H1 (cell line): ENCODE measurements around the gene KBTBD13. TPM values are rescaled to one million over a fixed set of nuclear protein-coding genes. Genes with fewer than 3 reads are reported as not detected.

Source experiments
- CTCF ChIA-PET: fragments of 300-600 bp; sonication (Branson Sonifier 250); formaldehyde crosslinking; loops from one replicate; lab custom pipeline; 2021; ENCODE audit not compliant: partially characterized antibody; lab: Charles Lee
- POLR2A ChIA-PET: fragments of 300-600 bp; sonication (Branson Sonifier 250); formaldehyde crosslinking; loops from one replicate; lab custom pipeline; 2021; ENCODE audit warnings: inconsistent platforms; ENCODE audit not compliant: partially characterized antibody; lab: Charles Lee
- DNase-seq, 2 experiments: peaks; one replicate each; pipeline versions ENCODE4 v3.0.0 to v3.0.0-alpha.2; 2010 to 2022; ENCODE audit warnings: low spot score in 2 of 2, low read depth in 1 of 2, mixed read lengths in 1 of 2
- FAIRE-seq: peaks from 2 replicates; lab custom pipeline; 2011; peaks lifted over from hg19 to GRCh38; lab: Jason Lieb, UNC
- H2AFZ ChIP-seq: 2 replicates; pipeline ENCODE4 v1.8.1; 2012; ENCODE audit warnings: low read length, inconsistent platforms
- H2AK5ac ChIP-seq: 2 replicates; pipeline ENCODE4 v1.6.1; 2013; ENCODE audit warnings: low read depth, low read length
- H2BK120ac ChIP-seq: replicated peaks from 2 replicates; pipeline ENCODE3; 2013; ENCODE audit warnings: low read depth, low read length, inconsistent platforms
- H2BK12ac ChIP-seq: 2 replicates; pipeline ENCODE4 v1.6.1; 2013; ENCODE audit warnings: low read depth, low read length
- H2BK15ac ChIP-seq: 2 replicates; pipeline ENCODE4 v1.6.1; 2013; ENCODE audit warnings: low read length
- H2BK20ac ChIP-seq: 2 replicates; pipeline ENCODE4 v1.6.1; 2013; ENCODE audit warnings: low read length
- H2BK5ac ChIP-seq: 2 replicates; pipeline ENCODE4 v1.6.1; 2013; ENCODE audit warnings: low read depth, low read length
- H3K14ac ChIP-seq: 2 replicates; pipeline ENCODE4 v1.6.1; 2013; ENCODE audit warnings: inconsistent platforms; ENCODE audit not compliant: insufficient read length
- H3K18ac ChIP-seq: 2 replicates; pipeline ENCODE4 v1.6.1; 2013; ENCODE audit warnings: low read length; ENCODE audit errors: extremely low read depth
- H3K23ac ChIP-seq: 2 replicates; pipeline ENCODE4 v1.6.1; 2013; ENCODE audit warnings: inconsistent platforms; ENCODE audit not compliant: insufficient read length
- H3K23me2 ChIP-seq: 2 replicates; pipeline ENCODE4 v1.6.1; 2013; ENCODE audit warnings: low read depth, low read length
- H3K27ac ChIP-seq: 2 replicates; pipeline ENCODE4 v1.6.1; 2011; ENCODE audit warnings: low read depth, low read length, inconsistent platforms
- H3K27me3 ChIP-seq, 4 experiments: replicated peaks in 1 of 4; 1 replicate in 1 of 4; 2 replicates in 3 of 4; pipeline versions ENCODE4 v1.6.1 to v1.8.1; 2011 to 2013; ENCODE audit warnings: low read length in 3 of 4, mild to moderate bottlenecking in 3 of 4, inconsistent platforms in 2 of 4, mixed read lengths in 2 of 4, moderate library complexity in 1 of 4; ENCODE audit not compliant: control insufficient read depth in 3 of 4, insufficient read depth in 3 of 4; ENCODE audit errors: extremely low read depth in 1 of 4
- H3K36me3 ChIP-seq, 4 experiments: 2 replicates each; pipeline versions ENCODE4 v1.6.1 to v1.8.1; 2011 to 2013; ENCODE audit warnings: mild to moderate bottlenecking in 4 of 4, low read length in 3 of 4, moderate library complexity in 2 of 4, control low read depth in 1 of 4, inconsistent platforms in 1 of 4; ENCODE audit not compliant: insufficient read depth in 4 of 4, control insufficient read depth in 2 of 4
- H3K4ac ChIP-seq: replicated peaks from 2 replicates; pipeline ENCODE3; 2013; ENCODE audit warnings: low read length, low read depth, mixed read lengths, inconsistent platforms; ENCODE audit not compliant: insufficient read length
- H3K4me1 ChIP-seq, 4 experiments: replicated peaks in 1 of 4; 1 replicate in 1 of 4; 2 replicates in 3 of 4; pipeline versions ENCODE4 v1.6.1 to v1.8.1; 2011 to 2013; ENCODE audit warnings: low read length in 3 of 4, inconsistent platforms in 2 of 4, mixed read lengths in 1 of 4; ENCODE audit not compliant: insufficient read depth in 4 of 4, control insufficient read depth in 3 of 4
- H3K4me2 ChIP-seq, 2 experiments: 2 replicates each; pipeline versions ENCODE4 v1.6.1 to v1.8.1; 2011 to 2013; ENCODE audit warnings: low read depth in 2 of 2, low read length in 2 of 2, control low read depth in 1 of 2, inconsistent platforms in 1 of 2, mild to moderate bottlenecking in 1 of 2; ENCODE audit not compliant: insufficient read depth in 1 of 2
- H3K4me3 ChIP-seq, 4 experiments: fragments of 200-600, 300-600 bp in 1 of 4; sonication (generic), shearing (Covaris generic), sonication (Bioruptor Twin) in 1 of 4; 2 replicates each; pipeline versions ENCODE4 v1.5.1 to v1.8.1; 2011 to 2016; ENCODE audit warnings: low read length in 4 of 4, low read depth in 3 of 4, control low read depth in 2 of 4, inconsistent platforms in 2 of 4, mild to moderate bottlenecking in 2 of 4, mixed read lengths in 1 of 4, moderate library complexity in 1 of 4; ENCODE audit not compliant: insufficient read depth in 2 of 4; ENCODE audit errors: extremely low read depth in 1 of 4
- H3K56ac ChIP-seq: replicated peaks from 2 replicates; pipeline ENCODE3; 2013; ENCODE audit warnings: low read depth, mild to moderate bottlenecking, mixed read lengths, low read length, inconsistent platforms; ENCODE audit not compliant: insufficient read length
- H3K79me1 ChIP-seq: 2 replicates; pipeline ENCODE4 v1.6.1; 2013; ENCODE audit warnings: low read depth, low read length, control low read depth
- H3K79me2 ChIP-seq, 2 experiments: 2 replicates each; pipeline versions ENCODE4 v1.6.1 to v1.8.1; 2012 to 2013; ENCODE audit warnings: low read length in 2 of 2, mild to moderate bottlenecking in 2 of 2, inconsistent platforms in 1 of 2; ENCODE audit not compliant: insufficient read depth in 2 of 2, control insufficient read depth in 1 of 2
- H3K9ac ChIP-seq, 4 experiments: replicated peaks in 1 of 4; 1 replicate in 1 of 4; 2 replicates in 3 of 4; pipeline versions ENCODE4 v1.6.1 to v1.8.1; 2011 to 2013; ENCODE audit warnings: low read depth in 3 of 4, low read length in 3 of 4, control low read depth in 2 of 4, mild to moderate bottlenecking in 2 of 4, moderate library complexity in 2 of 4, inconsistent platforms in 1 of 4; ENCODE audit errors: extremely low read depth in 1 of 4
- H3K9me3 ChIP-seq, 2 experiments: 2 replicates each; pipeline versions ENCODE4 v1.6.1 to v1.8.1; 2012 to 2013; ENCODE audit warnings: mild to moderate bottlenecking in 2 of 2, moderate library complexity in 2 of 2, control low read depth in 1 of 2, inconsistent platforms in 1 of 2, low read depth in 1 of 2, low read length in 1 of 2, mixed read lengths in 1 of 2; ENCODE audit not compliant: insufficient read depth in 2 of 2
- H4K20me1 ChIP-seq, 2 experiments: replicated peaks in 1 of 2; 2 replicates each; pipeline versions ENCODE3 to v1.8.1; 2011 to 2013; ENCODE audit warnings: inconsistent platforms in 2 of 2, low read length in 2 of 2, mild to moderate bottlenecking in 1 of 2; ENCODE audit not compliant: insufficient read depth in 2 of 2, control insufficient read depth in 1 of 2
- H4K5ac ChIP-seq: 2 replicates; pipeline ENCODE4 v1.6.1; 2013; ENCODE audit warnings: low read length, low read depth, mixed read lengths, inconsistent platforms; ENCODE audit not compliant: insufficient read length
- H4K8ac ChIP-seq: 2 replicates; pipeline ENCODE4 v1.8.0; 2013; ENCODE audit warnings: mild to moderate bottlenecking, moderate library complexity, low read length, inconsistent platforms; ENCODE audit not compliant: insufficient read depth; ENCODE audit errors: extremely low read depth
- H4K91ac ChIP-seq: replicated peaks from 2 replicates; pipeline ENCODE3; 2013; ENCODE audit warnings: low read length, mixed read lengths, inconsistent platforms; ENCODE audit not compliant: insufficient read length
- GTF2F1 ChIP-seq: IDR thresholded peaks from 2 replicates; pipeline ENCODE4 v1.6.1; 2012; ENCODE audit warnings: low read depth, low read length, improper control_type of control experiment, borderline replicate concordance
- KDM5A ChIP-seq: fragments of 200-600 bp; IDR thresholded peaks from 2 replicates; pipeline ENCODE4 v1.7.1; 2012; ENCODE audit warnings: mild to moderate bottlenecking, low read length, inconsistent platforms, mixed read lengths
- MAFK ChIP-seq: IDR thresholded peaks from 2 replicates; pipeline ENCODE4 v1.6.1; 2012; ENCODE audit warnings: low read depth, mild to moderate bottlenecking, improper control_type of control experiment, low read length
- RBBP5 ChIP-seq: IDR thresholded peaks from 2 replicates; pipeline ENCODE4 v1.7.1; 2012; ENCODE audit warnings: low read depth, mild to moderate bottlenecking, inconsistent platforms, low read length, moderate library complexity, borderline replicate concordance
- RNF2 ChIP-seq: fragments of 200-900, 300-1000 bp; sonication (generic); IDR thresholded peaks from 2 replicates; pipeline ENCODE4 v1.7.1; 2016; ENCODE audit warnings: borderline replicate concordance, low read depth, mild to moderate bottlenecking, antibody characterized with exemption, low read length; ENCODE audit not compliant: poor library complexity, severe bottlenecking; ENCODE audit errors: missing control alignments
- SAP30 ChIP-seq: fragments of 300-600 bp; sonication (generic); IDR thresholded peaks from 2 replicates; pipeline ENCODE4 v1.7.1; 2012; ENCODE audit warnings: low read length, moderate library complexity, mild to moderate bottlenecking, inconsistent platforms; ENCODE audit not compliant: insufficient read depth, insufficient replicate concordance
- SUZ12 ChIP-seq: fragments of 200-600 bp; sonication (generic); IDR thresholded peaks from 2 replicates; pipeline ENCODE4 v1.6.1; 2012; ENCODE audit warnings: mild to moderate bottlenecking, inconsistent platforms, low read length, moderate library complexity, mixed read lengths
- TCF12 ChIP-seq: IDR thresholded peaks from 2 replicates; pipeline ENCODE4 v1.6.1; 2011; ENCODE audit warnings: low read depth, mild to moderate bottlenecking, low read length
- TEAD4 ChIP-seq: IDR thresholded peaks from 2 replicates; pipeline ENCODE4 v1.6.1; 2012; ENCODE audit warnings: low read depth, low read length, inconsistent platforms, mixed read lengths
- YY1 ChIP-seq: IDR thresholded peaks from 2 replicates; pipeline ENCODE4 v1.6.1; 2011; ENCODE audit warnings: low read depth, mild to moderate bottlenecking, low read length
- WGBS, 2 experiments: shearing (Covaris generic) in 1 of 2; methylation state at CpG; one replicate each; pipeline versions ENCODE4 v1.1.6 to v1.1.7; 2013 to 2015; ENCODE audit warnings: low lambda C conversion rate in 2 of 2, mixed read lengths in 2 of 2, inconsistent platforms in 1 of 2, low coverage in 1 of 2, missing lambda C conversion rate in 1 of 2; ENCODE audit not compliant: insufficient replicate concordance in 2 of 2, insufficient coverage in 1 of 2, insufficient read length in 1 of 2; ENCODE audit errors: extremely low coverage in 1 of 2, missing lambda C conversion rate in 1 of 2; 5-methylcytosine and 5-hydroxymethylcytosine counted together
- polyA plus RNA-seq, 7 experiments: library from polyadenylated mRNA; depleted of rRNA in 3 of 7; stranded (reverse) in 5 of 7; unstranded in 2 of 7; fragments of >200 nt in 5 of 7; fragments of 200-250 nt in 2 of 7; gene quantifications; 1 replicate in 5 of 7; 2 replicates in 1 of 7; 4 replicates in 1 of 7; pipeline versions ENCODE4 v1.2.1 to v1.2.3, GENCODE V29; 2011 to 2013; ENCODE audit warnings: missing spikeins in 2 of 7, mixed read lengths in 2 of 7
- total RNA-seq: library from RNA; stranded (reverse); fragmentation: NEBNext Ultra II Directional; extraction: Animal tissue kit (Norgen Biotek cat#: 25700); gene quantifications from 2 replicates; pipeline ENCODE4 v1.2.1, GENCODE V29; 2021
- TF ChIP-seq, protein P1 (sequence below): IDR thresholded peaks from 2 replicates; pipeline ENCODE4 v1.6.1; 2012; ENCODE audit warnings: inconsistent platforms

The KBTBD13 gene
- total and polyA plus RNA-seq, 2 of the 8 experiments (the other 6 are each of a cell fraction or from before 2014, with no cell fraction given), result not detected

DNA sequence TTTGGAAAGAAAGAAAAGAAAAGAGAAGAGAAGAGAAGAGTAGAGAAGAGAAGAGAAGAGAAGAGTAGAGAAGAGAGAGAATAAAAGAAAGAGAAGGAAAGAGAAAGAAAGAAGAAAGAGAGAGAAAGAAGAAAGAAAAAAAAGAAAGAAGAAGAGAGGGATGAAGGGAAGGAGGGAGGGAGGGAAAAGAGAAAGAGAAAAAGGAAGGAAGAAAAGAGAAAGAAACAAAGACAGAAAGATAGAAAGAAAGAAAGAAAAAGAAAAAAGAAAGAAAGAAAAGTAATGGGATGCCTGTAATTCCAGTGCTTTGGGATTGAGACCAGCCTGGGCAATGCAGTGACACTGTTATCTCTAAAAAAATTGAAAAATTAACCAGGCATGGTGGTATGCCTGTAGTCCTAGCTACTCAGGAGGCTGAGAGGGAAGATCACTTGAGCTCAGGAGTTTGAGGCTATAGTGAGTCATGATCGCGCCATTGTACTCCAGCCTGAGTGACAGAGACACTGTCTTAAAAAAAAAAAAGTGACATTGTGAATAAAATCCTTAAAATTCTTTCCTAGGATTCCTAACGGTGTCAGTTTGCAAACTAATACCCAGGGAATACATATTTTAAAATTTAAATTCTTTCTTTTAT is 10.4 kb upstream of the KBTBD13 start:
- CTCF ChIA-PET, result interaction anchor here (0.6 to 33.2 kb wide), 9 partner anchors 8 to 1257 kb away, joined by 3 to 1213 read pairs (median 5); partner anchors contain the start of genes KBTBD13, RASL12 and SLC51B
- FAIRE-seq, result peak; percentile 36
- no peak overlapping the region for H3K23ac ChIP-seq
- H2BK120ac ChIP-seq, result no peak overlapping the region
- H2BK12ac ChIP-seq, result no peak overlapping the region
- POLR2A ChIA-PET, result interaction anchor here (1.4 to 8.0 kb wide), 3 partner anchors 12 to 239 kb away, joined by 3 to 93 read pairs (median 4); partner anchors contain the start of genes KBTBD13 and RNU5B-1
- DNase-seq, result no peak
- H4K20me1 ChIP-seq, result no peaks in the 10 kb centered on the region
- H2BK5ac ChIP-seq, result no peak overlapping the region
- no peaks in the 10 kb centered on the region for H3K36me3 ChIP-seq
- H3K27ac ChIP-seq, result no peak overlapping the region
- no peak overlapping the region for H3K14ac ChIP-seq
- H2AFZ ChIP-seq, result no peak overlapping the region
- peak overlapping the region; percentile 82 to 90; a peak in 3 of 4 replicates for H3K4me2 ChIP-seq
- no peak overlapping the region for H2AK5ac ChIP-seq
- no peaks in the 10 kb centered on the region for H3K79me2 ChIP-seq
- H3K4me3 ChIP-seq, result peak overlapping the region in 1 of 4 experiments; percentile 71; a peak in 2 of 8 replicates
- H3K9ac ChIP-seq, result no peak overlapping the region
- H3K79me1 ChIP-seq, result peaks cover 3% of the 10 kb centered on the region; the same call in 1 of the 2 replicates
- H4K8ac ChIP-seq, result no peak overlapping the region
- H3K4ac ChIP-seq, result no peak overlapping the region
- H3K23me2 ChIP-seq, result peaks cover 6% of the 10 kb centered on the region; the same call in 1 of the 2 replicates
- no peak overlapping the region for H4K5ac ChIP-seq
- no peaks in the 10 kb centered on the region for H3K9me3 ChIP-seq
- no peak overlapping the region for H3K18ac ChIP-seq
- no peak overlapping the region for H2BK15ac ChIP-seq
- H2BK20ac ChIP-seq, result no peak overlapping the region
- H3K56ac ChIP-seq, result no peak overlapping the region
- no peak overlapping the region for H4K91ac ChIP-seq
- H3K4me1 ChIP-seq, result peaks cover under 1 to 12% (median 4%) of the 10 kb centered on the region in 4 experiments; a peak in 3 of 7 replicates
- WGBS, 2 experiments, result 60% methylated on average over 3 of the region's 3 CpGs; no CpG with 5 or more reads in 1 of the 2 experiments
- H3K27me3 ChIP-seq, result peaks cover 0 to 6% (median 1%) of the 10 kb centered on the region in 4 experiments; a peak in 3 of 7 replicates
- TF ChIP-seq SAP30, result no peak
- TF ChIP-seq GTF2F1, result no peak
- TF ChIP-seq RNF2, result no peak
- no peak for TF ChIP-seq MAFK
- no peak for TF ChIP-seq KDM5A
- TF ChIP-seq, protein P1, sequence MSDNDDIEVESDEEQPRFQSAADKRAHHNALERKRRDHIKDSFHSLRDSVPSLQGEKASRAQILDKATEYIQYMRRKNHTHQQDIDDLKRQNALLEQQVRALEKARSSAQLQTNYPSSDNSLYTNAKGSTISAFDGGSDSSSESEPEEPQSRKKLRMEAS, result no peak
- TF ChIP-seq YY1, result no peak
- no peak for TF ChIP-seq TEAD4
- TF ChIP-seq RBBP5, result no peak
- no peak for TF ChIP-seq SUZ12
- no peak for TF ChIP-seq TCF12
